ES-I3 (cell line): ENCODE measurements around the gene STXBP6.
"Not testable (repeated sequence)": the region's sequence is repeated elsewhere in the genome, so short reads cannot be mapped to it uniquely, and the experiment has no call there.

Experiments
- H3K36me3 ChIP-seq: 2 replicates; pipeline ENCODE4 v1.6.1; 2013; ENCODE audit warnings: mild to moderate bottlenecking, low read length, control low read depth, moderate library complexity; ENCODE audit not compliant: insufficient read depth
- H3K4me1 ChIP-seq: 2 replicates; pipeline ENCODE4 v1.6.1; 2013; ENCODE audit warnings: mild to moderate bottlenecking, control low read depth, low read length; ENCODE audit not compliant: insufficient read depth
- H3K9ac ChIP-seq: 2 replicates; pipeline ENCODE4 v1.6.1; 2013; ENCODE audit warnings: low read depth, mild to moderate bottlenecking, low read length, moderate library complexity
- H3K9me3 ChIP-seq: 2 replicates; pipeline ENCODE4 v1.6.1; 2013; ENCODE audit warnings: mild to moderate bottlenecking, low read length, moderate library complexity; ENCODE audit not compliant: control insufficient read depth, insufficient read depth

Gene STXBP6

DNA sequence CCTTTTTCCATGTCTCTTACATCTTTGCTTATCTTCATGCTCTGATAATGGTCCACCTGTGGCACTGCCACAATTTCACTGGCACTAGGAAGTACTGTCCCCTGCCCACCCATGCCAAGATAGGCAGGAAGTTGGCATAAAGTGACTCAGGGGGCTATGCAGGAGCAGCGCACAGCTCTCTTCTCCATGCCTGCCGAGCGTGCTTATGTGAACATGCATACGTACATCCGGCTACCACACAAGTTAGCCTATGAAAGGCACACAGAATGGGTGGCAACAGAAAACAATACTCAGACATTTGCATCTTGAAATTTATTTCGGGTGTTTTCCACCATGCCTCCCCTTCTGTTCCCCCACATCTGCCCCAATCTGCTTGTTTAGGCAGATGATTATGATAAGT lies 241.5 kb downstream of the STXBP6 start:
- H3K9me3 ChIP-seq: no peaks in the 10 kb centered on the region
- peaks cover 2% of the 10 kb centered on the region; the same call in 1 of the 2 replicates for H3K4me1 ChIP-seq
- H3K9ac ChIP-seq: no peak overlapping the region
- no peaks in the 10 kb centered on the region for H3K36me3 ChIP-seq

- no peaks in the 10 kb centered on the region for H3K36me3 ChIP-seq
- H3K9ac ChIP-seq: no peak overlapping the region
- no peaks in the 10 kb centered on the region for H3K9me3 ChIP-seq
- H3K4me1 ChIP-seq: no peaks in the 10 kb centered on the region
Observed at GRCh38 chr14:24806061-24806678, 243.8 kb downstream of the STXBP6 start.

DNA sequence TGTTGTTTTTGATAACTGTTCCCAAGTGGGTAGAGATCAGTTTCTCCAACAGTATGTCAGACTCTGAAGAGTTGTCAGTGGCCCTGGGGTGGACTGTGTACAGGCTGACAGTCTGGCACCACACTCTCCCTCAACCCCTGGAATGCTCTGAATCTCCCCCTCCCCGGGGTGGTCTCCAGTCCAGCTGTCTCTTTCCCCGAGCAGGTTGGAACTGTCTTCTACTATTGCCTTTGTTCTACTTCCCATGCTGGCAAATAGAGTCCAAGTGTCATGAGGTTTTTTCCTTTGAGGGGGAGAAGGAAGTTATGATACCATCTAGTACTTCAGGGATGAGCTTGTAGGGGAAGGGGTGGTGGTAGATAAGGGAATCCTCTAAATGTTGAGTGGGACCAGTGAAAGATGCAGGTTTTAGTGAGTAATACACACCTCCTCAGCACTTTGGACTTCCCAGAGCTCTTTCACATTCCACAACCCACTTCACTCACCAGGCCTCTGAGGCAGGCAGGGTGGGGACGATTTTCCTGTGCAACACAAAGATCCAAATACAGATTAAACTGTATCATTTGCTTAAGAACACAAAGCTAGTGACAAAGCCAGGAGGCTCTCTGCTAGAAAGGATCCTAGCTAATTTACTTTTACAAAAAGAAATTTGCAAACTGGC lies 245.3 kb downstream of the STXBP6 start:
- Histone ChIP-seq H3K36me3 (no peaks in the 10 kb centered on the region), H3K9me3 (no peaks in the 10 kb centered on the region), H3K4me1 (no peaks in the 10 kb centered on the region), H3K9ac (no peak overlapping the region)

DNA sequence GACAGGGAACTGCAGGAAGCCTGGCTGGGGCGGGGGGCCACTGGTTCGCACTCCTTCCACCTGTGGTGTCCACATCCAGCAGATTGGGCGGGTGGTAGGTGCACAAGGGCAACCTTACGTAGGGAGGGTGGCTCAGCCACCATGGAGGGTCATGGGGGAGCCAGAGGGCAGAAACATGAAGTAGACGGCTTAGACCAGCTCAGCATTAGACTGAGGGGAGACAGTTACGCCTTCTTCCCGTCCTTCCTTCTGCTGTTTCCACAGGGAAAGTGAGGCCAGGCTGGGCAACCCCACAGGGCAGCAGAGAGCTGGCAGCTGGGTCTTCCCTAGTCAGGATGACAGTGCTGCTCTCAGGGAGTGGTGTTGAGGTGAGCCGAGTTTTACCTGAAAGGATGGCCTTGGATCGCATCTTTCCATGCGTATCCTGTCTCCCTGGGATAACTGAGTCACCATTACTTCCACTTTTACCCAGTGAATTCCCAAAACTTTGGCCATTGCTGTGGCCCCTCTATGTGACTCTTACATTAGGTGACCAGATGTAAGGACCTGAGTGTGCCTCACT lies 245.9 kb downstream of the STXBP6 start:
- Histone ChIP-seq H3K9me3 (no peaks in the 10 kb centered on the region), H3K9ac (no peak overlapping the region), H3K36me3 (no peaks in the 10 kb centered on the region), H3K4me1 (no peaks in the 10 kb centered on the region)

GRCh38 chr14:24803426-24803825 lies 246.5 kb downstream of the STXBP6 start:
- not testable (repeated sequence) for H3K9me3 ChIP-seq, H3K4me1 ChIP-seq, H3K36me3 ChIP-seq, H3K9ac ChIP-seq

GRCh38 chr14:24802236-24802635 lies 247.7 kb downstream of the STXBP6 start:
- H3K9ac ChIP-seq: no peak overlapping the region
- no peaks in the 10 kb centered on the region for H3K36me3 ChIP-seq
- no peaks in the 10 kb centered on the region for H3K4me1 ChIP-seq
- H3K9me3 ChIP-seq: no peaks in the 10 kb centered on the region

GRCh38 chr14:24801024-24801423 lies 248.9 kb downstream of the STXBP6 start:
- no peaks in the 10 kb centered on the region for H3K4me1 ChIP-seq

GRCh38 chr14:24798911-24799462 lies 251.0 kb downstream of the STXBP6 start:
- no peaks in the 10 kb centered on the region for H3K36me3 ChIP-seq
- no peak overlapping the region for H3K9ac ChIP-seq
- no peaks in the 10 kb centered on the region for H3K9me3 ChIP-seq
- no peaks in the 10 kb centered on the region for H3K4me1 ChIP-seq

More at GRCh38 chr14:24801024-24801423, 248.9 kb downstream of the STXBP6 start:
- no peaks in the 10 kb centered on the region for H3K9me3 ChIP-seq
- H3K9ac ChIP-seq: no peak overlapping the region
- no peaks in the 10 kb centered on the region for H3K36me3 ChIP-seq

DNA sequence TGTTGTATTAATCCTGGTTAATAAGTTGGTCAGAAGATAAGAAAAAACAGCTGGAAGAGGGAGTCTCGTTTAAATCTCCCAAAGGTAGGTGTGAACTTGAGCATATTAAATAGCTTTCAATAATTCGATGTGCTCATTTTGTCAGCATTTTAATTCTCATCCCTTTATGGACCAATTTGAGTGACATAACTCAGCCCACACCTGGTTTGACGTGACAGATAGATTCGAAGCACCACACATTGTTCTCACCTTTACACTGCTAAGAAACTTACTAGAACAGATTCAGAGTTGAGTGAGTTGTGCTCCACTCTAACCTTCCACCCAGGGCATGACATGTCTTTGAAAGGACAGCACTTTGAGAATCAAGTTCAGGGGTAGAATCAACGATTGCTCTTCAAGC lies 254.5 kb downstream of the STXBP6 start:
- H3K9ac ChIP-seq: no peak overlapping the region
- no peaks in the 10 kb centered on the region for H3K4me1 ChIP-seq
- H3K9me3 ChIP-seq: no peaks in the 10 kb centered on the region
- no peaks in the 10 kb centered on the region for H3K36me3 ChIP-seq

DNA sequence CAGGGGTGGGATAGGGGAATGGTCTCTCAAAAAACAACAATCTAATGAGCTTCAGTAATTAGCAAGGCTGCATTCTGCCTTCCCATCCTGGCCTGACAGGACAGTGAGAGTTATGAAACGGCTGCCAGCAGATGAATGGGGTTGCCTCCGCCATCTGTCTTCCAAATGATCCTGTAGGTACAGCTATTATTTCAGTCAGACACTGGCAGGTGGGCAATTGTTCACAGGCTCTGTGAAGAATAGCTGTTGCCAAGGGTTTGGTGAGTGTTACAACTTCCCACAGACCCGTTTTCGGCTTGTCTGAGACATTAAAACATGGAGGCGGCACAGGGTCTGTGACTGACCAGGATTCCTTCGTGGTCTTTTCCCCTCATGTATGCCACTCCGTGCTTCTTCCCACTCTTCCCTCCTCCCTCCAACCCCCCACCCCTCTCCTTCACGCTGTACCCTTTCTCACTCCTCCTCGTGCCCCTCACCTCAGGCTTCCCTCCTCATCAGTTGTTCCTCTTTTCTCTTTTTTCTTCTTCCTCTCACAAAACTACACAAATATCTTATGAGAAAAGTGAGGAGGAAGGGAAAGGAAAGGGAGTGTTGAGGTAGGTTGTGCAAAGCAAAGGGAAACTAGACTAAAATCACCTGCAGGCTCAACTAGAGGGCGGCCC lies 255.2 kb downstream of the STXBP6 start:
- Histone ChIP-seq H3K4me1 (no peaks in the 10 kb centered on the region), H3K9ac (no peak overlapping the region), H3K9me3 (no peaks in the 10 kb centered on the region), H3K36me3 (no peaks in the 10 kb centered on the region)

GRCh38 chr14:24790196-24790595 lies 259.8 kb downstream of the STXBP6 start:
- H3K36me3 ChIP-seq: no peaks in the 10 kb centered on the region
- no peaks in the 10 kb centered on the region for H3K9me3 ChIP-seq
- H3K4me1 ChIP-seq: no peaks in the 10 kb centered on the region
- no peak overlapping the region for H3K9ac ChIP-seq

DNA sequence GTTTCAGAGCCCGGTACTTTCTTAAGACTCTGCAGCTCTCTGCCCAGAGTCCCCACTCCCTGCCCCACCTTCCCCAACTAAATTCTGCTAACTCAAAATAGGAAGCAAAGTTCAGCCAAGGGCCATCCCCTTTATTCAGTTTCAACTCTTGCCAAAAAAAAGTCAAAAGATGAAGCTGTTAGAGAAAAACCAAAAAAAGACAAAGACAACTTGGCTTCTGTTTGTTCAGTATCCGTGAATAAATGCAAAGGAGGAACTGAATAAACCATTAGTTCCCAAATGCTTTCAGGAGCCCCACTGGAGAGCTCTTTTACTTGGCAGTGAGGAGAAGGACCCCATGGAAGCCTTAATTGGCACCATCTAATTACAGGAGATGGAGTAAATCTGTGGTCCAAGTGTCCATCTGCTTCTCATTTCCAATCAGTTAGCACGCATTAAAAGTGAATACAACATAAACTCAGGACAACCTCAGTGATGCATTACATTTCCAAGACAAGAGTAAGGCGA lies 260.5 kb downstream of the STXBP6 start:
- H3K36me3 ChIP-seq: no peaks in the 10 kb centered on the region
- H3K9me3 ChIP-seq: no peaks in the 10 kb centered on the region
- H3K9ac ChIP-seq: no peak overlapping the region
- no peaks in the 10 kb centered on the region for H3K4me1 ChIP-seq

GRCh38 chr14:24785698-24786097 lies 264.2 kb downstream of the STXBP6 start:
- H3K36me3 ChIP-seq: no peaks in the 10 kb centered on the region
- H3K4me1 ChIP-seq: no peaks in the 10 kb centered on the region
- no peak overlapping the region for H3K9ac ChIP-seq
- H3K9me3 ChIP-seq: no peaks in the 10 kb centered on the region

- Histone ChIP-seq H3K4me1 (no peaks in the 10 kb centered on the region), H3K9me3 (no peaks in the 10 kb centered on the region), H3K36me3 (no peaks in the 10 kb centered on the region), H3K9ac (no peak overlapping the region)
Observed at GRCh38 chr14:24784981-24785380, 265.0 kb downstream of the STXBP6 start.
